Endothelial cell (in vitro differentiated cells): ENCODE results near the gene SH3D19. TPM values are rescaled to one million over a fixed set of nuclear protein-coding genes. Genes with fewer than 3 reads are reported as not detected.
A peak's percentile ranks its signal among the peaks of the same experiment; 100 is the strongest.

ENCODE experiments used
- DNase-seq: peaks from one replicate; pipeline ENCODE4 v3.0.0; 2021; ENCODE audit warnings: low spot score
- H3K27ac Mint-ChIP-seq: one replicate; pipeline ENCODE4 v1.8.0; 2021; ENCODE audit warnings: mixed read lengths, inconsistent platforms; ENCODE audit not compliant: unreplicated experiment
- H3K27me3 Mint-ChIP-seq: one replicate; pipeline ENCODE4 v1.8.0; 2021; ENCODE audit warnings: mild to moderate bottlenecking, moderate library complexity, mixed read lengths, inconsistent platforms; ENCODE audit not compliant: unreplicated experiment
- H3K36me3 Mint-ChIP-seq: one replicate; pipeline ENCODE4 v1.8.0; 2021; ENCODE audit warnings: mild to moderate bottlenecking, low read depth, mixed read lengths, inconsistent platforms; ENCODE audit not compliant: unreplicated experiment
- H3K4me1 Mint-ChIP-seq: one replicate; pipeline ENCODE4 v1.8.0; 2021; ENCODE audit warnings: mild to moderate bottlenecking, mixed read lengths, inconsistent platforms; ENCODE audit not compliant: unreplicated experiment
- H3K4me3 Mint-ChIP-seq: one replicate; pipeline ENCODE4 v1.8.0; 2021; ENCODE audit warnings: mild to moderate bottlenecking, mixed read lengths, inconsistent platforms; ENCODE audit not compliant: unreplicated experiment
- H3K9me3 Mint-ChIP-seq: one replicate; pipeline ENCODE4 v1.8.0; 2021; ENCODE audit warnings: mixed read lengths, inconsistent platforms; ENCODE audit not compliant: unreplicated experiment
- total RNA-seq: library from RNA; stranded (reverse); fragmentation: NEBNext Ultra II Directional; extraction: Animal tissue kit (Norgen Biotek cat#: 25700); gene quantifications from one replicate; pipeline ENCODE4 v1.2.1, GENCODE V29; 2021; ENCODE audit not compliant: unreplicated experiment
- TF ChIP-seq, protein P1 (sequence below): fragments of 200-600 bp; sonication (generic); IDR thresholded peaks from one replicate; pipeline ENCODE4 v1.5.0; 2021; ENCODE audit warnings: antibody characterized with exemption; ENCODE audit not compliant: unreplicated experiment

The SH3D19 gene
- total RNA-seq, 1 donor from 2014 or later, result 89.5 TPM

DNA sequence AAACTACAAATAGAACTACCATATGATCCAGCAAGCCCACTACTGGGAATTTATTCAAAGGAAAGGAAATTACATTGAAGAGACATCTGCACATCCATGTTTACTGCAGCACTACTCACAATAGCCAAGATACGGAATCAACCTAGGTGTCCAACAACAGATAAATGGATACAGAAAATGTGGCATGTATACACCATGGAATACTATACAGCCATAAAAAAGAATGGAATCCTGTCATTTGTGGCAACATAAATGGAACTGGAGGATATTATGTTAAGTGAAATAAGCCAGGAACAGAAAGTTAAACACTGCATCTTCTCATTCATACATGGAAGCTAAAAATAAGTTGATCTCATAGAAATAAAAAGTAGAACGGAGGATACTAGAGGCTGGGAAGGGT is 167.9 kb downstream of the SH3D19 start:
- TF ChIP-seq, protein P1, sequence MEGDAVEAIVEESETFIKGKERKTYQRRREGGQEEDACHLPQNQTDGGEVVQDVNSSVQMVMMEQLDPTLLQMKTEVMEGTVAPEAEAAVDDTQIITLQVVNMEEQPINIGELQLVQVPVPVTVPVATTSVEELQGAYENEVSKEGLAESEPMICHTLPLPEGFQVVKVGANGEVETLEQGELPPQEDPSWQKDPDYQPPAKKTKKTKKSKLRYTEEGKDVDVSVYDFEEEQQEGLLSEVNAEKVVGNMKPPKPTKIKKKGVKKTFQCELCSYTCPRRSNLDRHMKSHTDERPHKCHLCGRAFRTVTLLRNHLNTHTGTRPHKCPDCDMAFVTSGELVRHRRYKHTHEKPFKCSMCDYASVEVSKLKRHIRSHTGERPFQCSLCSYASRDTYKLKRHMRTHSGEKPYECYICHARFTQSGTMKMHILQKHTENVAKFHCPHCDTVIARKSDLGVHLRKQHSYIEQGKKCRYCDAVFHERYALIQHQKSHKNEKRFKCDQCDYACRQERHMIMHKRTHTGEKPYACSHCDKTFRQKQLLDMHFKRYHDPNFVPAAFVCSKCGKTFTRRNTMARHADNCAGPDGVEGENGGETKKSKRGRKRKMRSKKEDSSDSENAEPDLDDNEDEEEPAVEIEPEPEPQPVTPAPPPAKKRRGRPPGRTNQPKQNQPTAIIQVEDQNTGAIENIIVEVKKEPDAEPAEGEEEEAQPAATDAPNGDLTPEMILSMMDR, result no peak
- peaks cover 25% of the 10 kb centered on the region for H3K36me3 Mint-ChIP-seq
- no peaks in the 10 kb centered on the region for H3K9me3 Mint-ChIP-seq
- peak overlapping the region; percentile 39 for H3K27ac Mint-ChIP-seq
- DNase-seq, result no peak
- H3K4me3 Mint-ChIP-seq, result peak overlapping the region; percentile 77
- no peaks in the 10 kb centered on the region for H3K27me3 Mint-ChIP-seq
- peaks cover 20% of the 10 kb centered on the region for H3K4me1 Mint-ChIP-seq

DNA sequence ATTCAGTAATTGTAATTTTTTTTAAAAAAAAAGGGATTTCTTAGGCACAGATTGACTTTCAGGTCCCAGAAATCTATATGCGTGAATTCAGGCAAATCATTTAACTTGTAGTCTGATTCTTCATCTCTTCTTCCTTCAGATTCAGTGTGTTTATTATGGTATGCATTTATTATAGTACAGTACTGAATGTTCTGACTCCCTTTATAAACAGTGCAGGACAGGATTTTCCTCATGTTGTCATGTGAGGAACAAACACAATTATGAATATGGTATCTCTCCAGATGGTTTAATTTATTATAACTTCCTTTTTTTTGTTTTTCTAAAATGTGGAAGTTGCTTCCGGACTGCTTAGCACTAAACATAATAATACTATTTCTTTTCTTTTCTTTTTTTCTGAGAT is 171.8 kb downstream of the SH3D19 start:
- Mint-ChIP-seq H3K27ac (peak overlapping the region; percentile 37), H3K4me1 (peaks cover 11% of the 10 kb centered on the region), H3K9me3 (no peaks in the 10 kb centered on the region), H3K27me3 (peaks cover 1% of the 10 kb centered on the region), H3K4me3 (no peak overlapping the region), H3K36me3 (peaks cover 22% of the 10 kb centered on the region)
- no peak for DNase-seq
- TF ChIP-seq, protein P1, result no peak

DNA sequence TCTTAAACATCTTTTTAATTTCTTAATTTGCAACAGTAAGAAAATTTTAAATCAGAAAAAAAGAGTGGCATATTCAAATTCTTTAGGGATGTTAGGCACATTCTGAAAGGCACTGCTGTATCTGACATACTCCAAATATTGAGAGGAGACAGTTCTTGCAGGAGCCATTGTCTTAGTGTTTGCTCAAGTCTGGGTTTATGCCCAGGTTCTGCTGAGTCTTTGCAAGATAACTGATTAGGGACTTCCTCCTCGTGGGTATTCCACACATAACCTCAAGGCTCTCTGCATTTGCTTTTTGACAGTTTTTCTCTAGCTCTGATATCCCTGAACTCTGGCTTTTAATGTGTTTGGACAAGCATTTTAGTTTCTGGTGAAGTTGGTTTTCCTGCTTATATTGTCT is 173.4 kb downstream of the SH3D19 start:
- Mint-ChIP-seq H3K9me3 (no peaks in the 10 kb centered on the region), H3K4me3 (no peak overlapping the region)
- no peak for DNase-seq

DNA sequence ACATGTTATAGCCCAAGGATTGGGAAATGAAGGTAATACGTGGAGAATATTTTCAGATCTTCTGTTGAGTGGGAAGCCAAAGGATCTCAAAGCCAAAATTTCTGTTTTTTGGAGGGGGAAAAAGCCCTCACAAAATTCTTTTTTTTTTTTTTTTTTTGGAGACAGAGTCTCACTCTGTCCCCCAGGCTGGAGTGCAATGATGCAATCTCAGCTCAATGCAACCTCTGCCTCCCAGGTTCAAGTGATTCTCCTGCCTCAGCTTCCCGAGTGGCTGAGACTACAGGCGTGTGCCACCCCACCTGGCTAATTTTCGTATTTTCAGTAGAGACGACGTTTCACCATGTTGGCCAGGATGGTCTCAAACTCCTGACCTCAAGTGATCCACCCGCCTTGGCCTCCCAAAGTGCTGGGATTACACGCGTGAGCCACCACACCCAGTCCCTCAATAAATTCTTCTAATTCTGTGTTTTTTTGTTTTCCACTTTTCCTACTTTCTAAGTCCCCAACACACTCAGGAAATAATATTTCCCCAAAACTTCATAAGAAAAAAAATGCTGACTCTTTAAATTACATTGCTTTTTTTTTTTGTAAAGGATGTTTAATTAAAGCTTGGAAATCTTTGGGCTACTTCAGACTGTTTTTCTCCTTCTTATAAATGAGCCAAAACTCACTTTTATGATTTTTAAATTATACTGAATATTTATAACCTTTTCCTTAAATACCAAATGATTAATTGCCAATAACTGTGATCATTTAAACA is 174.4 kb downstream of the SH3D19 start:
- TF ChIP-seq, protein P1, result no peak
- H3K36me3 Mint-ChIP-seq, result peaks cover 15% of the 10 kb centered on the region
- no peaks in the 10 kb centered on the region for H3K9me3 Mint-ChIP-seq
- H3K4me3 Mint-ChIP-seq, result no peak overlapping the region
- H3K4me1 Mint-ChIP-seq, result no peaks in the 10 kb centered on the region
- H3K27me3 Mint-ChIP-seq, result peaks cover 1% of the 10 kb centered on the region
- no peak for DNase-seq
- H3K27ac Mint-ChIP-seq, result no peak overlapping the region

More for the DNA sequence above, 173.4 kb downstream of the SH3D19 start:
- H3K27ac Mint-ChIP-seq, result no peak overlapping the region
- H3K27me3 Mint-ChIP-seq, result peaks cover 1% of the 10 kb centered on the region
- peaks cover 4% of the 10 kb centered on the region for H3K4me1 Mint-ChIP-seq
- peaks cover 23% of the 10 kb centered on the region for H3K36me3 Mint-ChIP-seq
- TF ChIP-seq, protein P1, result no peak

DNA sequence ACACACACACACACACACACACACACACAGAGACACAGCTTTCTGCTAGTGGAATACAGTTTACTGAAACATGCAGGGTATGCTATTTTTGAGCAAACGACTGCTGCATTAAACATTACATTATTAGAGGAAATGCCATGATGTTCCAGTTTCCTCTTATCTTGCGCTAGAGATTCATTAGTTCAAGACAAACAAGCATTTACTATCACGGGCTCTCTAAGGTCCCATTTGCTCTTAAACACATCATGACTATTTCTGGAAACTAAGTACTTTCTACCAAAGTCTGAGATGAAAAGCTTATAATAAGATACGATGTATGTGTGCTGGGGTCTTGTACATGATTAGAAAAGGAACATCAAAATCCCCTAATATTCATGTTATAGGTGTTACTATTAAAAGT is 177.1 kb downstream of the SH3D19 start:
- peak overlapping the region; percentile 52 for H3K27ac Mint-ChIP-seq
- TF ChIP-seq, protein P1, result no peak
- peaks cover 1% of the 10 kb centered on the region for H3K27me3 Mint-ChIP-seq
- H3K4me3 Mint-ChIP-seq, result peak overlapping the region; percentile 73
- H3K9me3 Mint-ChIP-seq, result no peaks in the 10 kb centered on the region
- no peak for DNase-seq
- no peaks in the 10 kb centered on the region for H3K4me1 Mint-ChIP-seq
- peaks cover 16% of the 10 kb centered on the region for H3K36me3 Mint-ChIP-seq
